Tibial artery (tissue), 4 donors: ENCODE results near the gene ZNF407.

ENCODE experiments used
- DNase-seq, 2 donors: peaks; one replicate each; pipeline ENCODE4 v3.0.0-alpha.2; 2019
- H3K27ac ChIP-seq, 2 donors: fragments of 200-600 bp; sonication (generic) in 1 of 2; 1 replicate in 1 of 2; 2 replicates in 1 of 2; pipeline ENCODE4 v1.5.1; 2018 to 2019; ENCODE audit warnings: mild to moderate bottlenecking in 1 of 2
- H3K27me3 ChIP-seq, 2 donors: fragments of 200-600 bp; sonication (generic) in 1 of 2; one replicate each; pipeline versions ENCODE4 v1.5.1 to v1.6.0; 2016 to 2019
- H3K36me3 ChIP-seq, 3 donors: fragments of 200-600 bp; sonication (generic) in 2 of 3; one replicate each; pipeline ENCODE4 v1.5.1; 2016 to 2019; ENCODE audit warnings: mild to moderate bottlenecking in 2 of 3
- H3K4me1 ChIP-seq, 4 donors: fragments of 200-600 bp; sonication (generic) in 2 of 4; 1 replicate in 3 of 4; 2 replicates in 1 of 4; pipeline ENCODE4 v1.5.1; 2016 to 2019
- H3K4me3 ChIP-seq, 2 donors: fragments of 200-600 bp; sonication (generic) in 1 of 2; 1 replicate in 1 of 2; 2 replicates in 1 of 2; pipeline ENCODE4 v1.5.1; 2018 to 2019; ENCODE audit warnings: mild to moderate bottlenecking in 2 of 2
- H3K9me3 ChIP-seq, 3 donors: fragments of 200-600 bp; sonication (generic) in 1 of 3; one replicate each; pipeline ENCODE4 v1.5.1; 2016 to 2019
- intact Hi-C: fragments of 100-400 bp; cut with DNase I; formaldehyde crosslinking; loops from one replicate; pipeline ENCODE4 v1.15.0; 2023; ENCODE audit warnings: low total_unique reads
- TF ChIP-seq, protein P1 (sequence below), 2 experiments: fragments of 200-600 bp in 1 of 2; fragments of 450-650 bp in 1 of 2; IDR thresholded peaks; one replicate each; pipeline ENCODE4 v1.5.1; 2017 to 2019; ENCODE audit warnings: antibody characterized with exemption in 2 of 2, mild to moderate bottlenecking in 1 of 2, moderate library complexity in 1 of 2

The ZNF407 gene

DNA sequence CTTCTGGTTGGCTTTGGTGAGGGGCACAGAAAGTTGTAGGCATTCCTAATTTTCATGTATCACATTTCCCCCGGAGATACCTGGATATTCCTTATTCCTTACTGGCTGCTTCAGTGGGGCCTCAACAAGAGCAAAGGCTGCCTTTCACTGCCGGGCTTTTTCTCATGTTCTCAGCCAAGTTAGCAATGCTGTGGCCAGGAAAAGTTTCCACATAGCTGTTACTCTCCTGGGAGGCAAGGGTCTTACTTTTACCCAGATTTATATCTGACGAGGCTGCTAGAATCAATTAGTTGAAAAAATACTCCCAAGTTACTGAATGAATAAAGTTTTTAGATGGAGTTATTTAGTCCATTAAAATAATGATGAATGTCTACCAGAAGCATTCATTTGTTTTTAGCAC lies 230.5 kb downstream of the ZNF407 start:
- TF ChIP-seq, protein P1, sequence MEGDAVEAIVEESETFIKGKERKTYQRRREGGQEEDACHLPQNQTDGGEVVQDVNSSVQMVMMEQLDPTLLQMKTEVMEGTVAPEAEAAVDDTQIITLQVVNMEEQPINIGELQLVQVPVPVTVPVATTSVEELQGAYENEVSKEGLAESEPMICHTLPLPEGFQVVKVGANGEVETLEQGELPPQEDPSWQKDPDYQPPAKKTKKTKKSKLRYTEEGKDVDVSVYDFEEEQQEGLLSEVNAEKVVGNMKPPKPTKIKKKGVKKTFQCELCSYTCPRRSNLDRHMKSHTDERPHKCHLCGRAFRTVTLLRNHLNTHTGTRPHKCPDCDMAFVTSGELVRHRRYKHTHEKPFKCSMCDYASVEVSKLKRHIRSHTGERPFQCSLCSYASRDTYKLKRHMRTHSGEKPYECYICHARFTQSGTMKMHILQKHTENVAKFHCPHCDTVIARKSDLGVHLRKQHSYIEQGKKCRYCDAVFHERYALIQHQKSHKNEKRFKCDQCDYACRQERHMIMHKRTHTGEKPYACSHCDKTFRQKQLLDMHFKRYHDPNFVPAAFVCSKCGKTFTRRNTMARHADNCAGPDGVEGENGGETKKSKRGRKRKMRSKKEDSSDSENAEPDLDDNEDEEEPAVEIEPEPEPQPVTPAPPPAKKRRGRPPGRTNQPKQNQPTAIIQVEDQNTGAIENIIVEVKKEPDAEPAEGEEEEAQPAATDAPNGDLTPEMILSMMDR (IDR thresholded peaks at IDR 0.05), result no peak
- no peak overlapping the region for H3K27ac ChIP-seq
- H3K4me1 ChIP-seq, result peaks cover 0 to 6% (median 2%) of the 10 kb centered on the region in 4 donors
- H3K4me3 ChIP-seq, result no peak overlapping the region
- no peaks in the 10 kb centered on the region for H3K27me3 ChIP-seq
- no peaks in the 10 kb centered on the region for H3K36me3 ChIP-seq
- H3K9me3 ChIP-seq, result no peaks in the 10 kb centered on the region
- no peak for DNase-seq
- intact Hi-C loops, result no loop called here

DNA sequence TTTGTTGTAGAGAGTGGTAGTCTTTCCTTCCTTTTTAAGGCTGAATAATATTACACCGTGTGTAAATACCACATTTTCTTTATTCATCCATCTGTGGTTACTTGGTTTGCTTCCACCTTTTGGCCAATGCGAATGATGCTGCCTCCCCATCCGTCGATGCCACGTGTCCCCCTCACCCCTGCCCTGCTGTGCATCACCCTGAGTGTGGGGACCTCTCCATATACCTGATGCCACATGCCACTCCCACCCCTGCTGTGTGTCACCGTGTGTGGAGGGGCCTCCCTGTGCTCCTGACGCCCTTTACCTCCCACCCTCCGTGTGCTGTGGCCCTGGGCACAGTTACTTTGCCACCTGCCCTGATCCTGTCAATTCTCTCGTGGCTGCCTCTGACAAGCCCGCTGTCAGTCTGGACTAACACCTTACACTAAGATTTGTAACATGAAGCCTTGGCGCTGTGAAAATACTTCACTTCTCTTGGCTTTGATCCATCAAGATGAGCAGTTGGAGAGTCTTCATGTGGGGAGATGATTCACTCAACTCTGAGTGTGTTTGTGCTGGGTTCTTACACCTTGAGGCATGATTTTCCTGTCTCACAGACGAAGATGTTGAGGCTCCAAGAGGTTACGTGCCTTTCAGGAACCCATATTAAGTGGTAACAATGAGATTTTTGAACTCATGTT lies 234.0 kb downstream of the ZNF407 start:
- intact Hi-C loops, result no loop called here
- Histone ChIP-seq H3K4me1 (peaks cover 0 to 6% (median 2%) of the 10 kb centered on the region in 4 donors), H3K4me3 (no peak overlapping the region), H3K36me3 (no peaks in the 10 kb centered on the region), H3K9me3 (no peaks in the 10 kb centered on the region), H3K27me3 (no peaks in the 10 kb centered on the region), H3K27ac (no peak overlapping the region)
- DNase-seq, result no peak
- TF ChIP-seq, protein P1 (IDR thresholded peaks at IDR 0.05), result no peak

DNA sequence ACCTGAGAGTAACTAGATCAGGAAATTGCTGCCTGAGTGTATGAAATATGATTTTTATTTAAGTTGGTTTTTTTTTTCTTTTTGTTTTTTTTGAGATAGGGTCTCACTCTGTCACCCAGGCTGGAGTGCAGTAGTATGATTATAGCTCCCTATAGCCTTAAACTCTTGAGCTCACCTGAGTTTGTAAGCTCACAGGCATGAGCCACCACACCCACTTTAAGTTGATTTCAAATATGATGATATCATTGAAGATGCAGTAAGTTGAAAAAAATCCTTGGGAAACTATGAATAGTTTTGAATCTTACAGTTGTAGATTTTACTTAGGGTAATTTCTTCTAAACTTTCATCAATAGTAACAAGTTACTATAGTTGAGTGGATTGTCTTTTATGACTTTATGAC lies 234.7 kb downstream of the ZNF407 start:
- no peak for DNase-seq
- Histone ChIP-seq H3K4me1 (peaks cover 0 to 6% (median 2%) of the 10 kb centered on the region in 4 donors), H3K27me3 (no peaks in the 10 kb centered on the region), H3K27ac (no peak overlapping the region), H3K9me3 (no peaks in the 10 kb centered on the region), H3K36me3 (no peaks in the 10 kb centered on the region), H3K4me3 (no peak overlapping the region)
- TF ChIP-seq, protein P1 (IDR thresholded peaks at IDR 0.05), result no peak
- intact Hi-C loops, result no loop called here

DNA sequence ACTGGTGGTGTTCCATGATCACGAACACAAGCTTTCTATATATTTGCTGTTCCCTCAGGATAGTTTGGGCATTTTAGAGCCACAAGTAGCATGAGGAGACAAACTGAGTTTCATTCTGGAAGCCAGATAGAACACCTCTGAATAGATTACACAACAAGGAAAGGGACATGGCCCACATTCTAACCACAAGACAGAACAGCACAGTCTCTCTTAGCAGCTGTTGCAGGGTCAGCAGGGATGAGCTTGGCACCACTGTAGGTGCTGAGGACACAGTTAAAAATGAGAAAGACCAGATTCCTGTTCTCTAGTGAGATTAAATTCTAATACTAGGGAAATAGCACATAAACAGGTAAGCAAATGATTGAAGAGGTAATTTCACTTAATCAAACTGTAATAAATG lies 235.3 kb downstream of the ZNF407 start:
- Histone ChIP-seq H3K4me1 (peaks cover 0 to 2% (median under 1%) of the 10 kb centered on the region in 4 donors), H3K4me3 (no peak overlapping the region), H3K27ac (no peak overlapping the region), H3K36me3 (no peaks in the 10 kb centered on the region), H3K27me3 (no peaks in the 10 kb centered on the region), H3K9me3 (no peaks in the 10 kb centered on the region)
- TF ChIP-seq, protein P1 (IDR thresholded peaks at IDR 0.05), result no peak
- intact Hi-C loops, result no loop called here
- DNase-seq, result no peak

DNA sequence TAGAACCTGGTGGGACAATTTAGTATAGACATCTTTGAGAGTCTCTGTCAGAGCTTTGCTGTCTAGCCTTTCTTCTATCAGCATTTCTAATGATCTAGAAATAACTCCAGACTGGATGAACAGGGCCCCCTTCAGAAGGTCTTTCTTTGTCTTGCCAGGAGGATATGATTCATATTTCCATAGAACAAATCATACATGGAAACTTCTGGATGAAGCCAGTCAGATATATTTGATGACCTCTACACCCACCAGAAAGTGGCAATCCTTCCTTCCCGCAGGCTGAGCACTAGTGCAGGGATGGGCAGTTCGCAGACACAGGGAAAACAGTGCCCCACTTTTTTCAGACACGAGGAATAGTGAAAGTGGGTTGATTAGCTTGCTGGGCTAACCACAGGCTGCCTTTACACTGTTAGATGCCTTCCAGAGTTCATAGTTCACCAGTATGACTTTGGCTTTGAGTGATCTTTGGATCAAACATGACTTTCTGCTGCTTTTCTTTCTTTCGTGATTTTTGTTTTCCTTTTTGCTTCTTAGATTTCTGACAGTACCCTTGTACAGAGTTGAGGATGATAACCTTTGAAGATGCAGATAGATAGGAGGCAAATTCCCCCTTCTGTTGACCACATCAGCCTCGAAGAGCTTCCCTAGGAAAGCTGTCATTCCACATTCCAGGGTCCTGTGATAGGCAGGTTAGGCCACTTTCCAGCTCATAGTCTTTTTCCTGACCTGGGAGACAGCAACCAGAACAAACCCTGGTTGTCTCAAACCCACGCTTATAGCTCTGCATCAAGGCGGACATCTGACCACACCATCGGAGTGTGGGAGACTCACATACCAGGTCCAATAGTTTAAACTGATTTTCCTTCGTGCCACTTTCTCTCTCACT lies 237.0 kb downstream of the ZNF407 start:
- Histone ChIP-seq H3K9me3 (no peaks in the 10 kb centered on the region), H3K36me3 (no peaks in the 10 kb centered on the region), H3K4me1 (no peaks in the 10 kb centered on the region), H3K27me3 (no peaks in the 10 kb centered on the region), H3K27ac (no peak overlapping the region), H3K4me3 (no peak overlapping the region)
- TF ChIP-seq, protein P1 (IDR thresholded peaks at IDR 0.05), result no peak
- DNase-seq, result no peak
- intact Hi-C loops, result no loop called here
